GM12801 (cell line): ENCODE data around the gene YTHDF2.

Source experiments
- TF ChIP-seq, protein P1 (sequence below): IDR thresholded peaks from one replicate; pipeline ENCODE4 v1.5.1; 2011; ENCODE audit warnings: control low read depth; ENCODE audit not compliant: insufficient read length; ENCODE audit errors: extremely low read depth

The YTHDF2 gene

DNA sequence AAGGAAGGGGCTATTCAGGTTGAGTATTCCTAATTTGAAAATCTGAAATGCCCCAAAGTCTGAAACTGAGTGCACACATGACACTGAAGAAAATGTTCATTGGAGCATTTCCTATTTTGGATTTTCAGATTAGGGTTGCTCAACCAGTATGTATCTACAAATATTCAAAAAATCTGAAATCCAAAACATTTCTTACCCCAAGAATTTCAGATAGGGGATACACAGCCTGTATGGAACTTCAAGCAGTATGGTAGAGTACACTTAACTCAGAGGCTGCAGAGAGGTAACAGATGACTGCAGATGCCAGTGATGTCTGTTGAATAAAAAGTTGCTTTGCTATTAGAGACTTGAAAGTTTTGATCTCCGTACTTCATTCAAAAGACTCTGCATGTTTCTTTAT, 19.0 kb downstream of the YTHDF2 start:
- TF ChIP-seq, protein P1, sequence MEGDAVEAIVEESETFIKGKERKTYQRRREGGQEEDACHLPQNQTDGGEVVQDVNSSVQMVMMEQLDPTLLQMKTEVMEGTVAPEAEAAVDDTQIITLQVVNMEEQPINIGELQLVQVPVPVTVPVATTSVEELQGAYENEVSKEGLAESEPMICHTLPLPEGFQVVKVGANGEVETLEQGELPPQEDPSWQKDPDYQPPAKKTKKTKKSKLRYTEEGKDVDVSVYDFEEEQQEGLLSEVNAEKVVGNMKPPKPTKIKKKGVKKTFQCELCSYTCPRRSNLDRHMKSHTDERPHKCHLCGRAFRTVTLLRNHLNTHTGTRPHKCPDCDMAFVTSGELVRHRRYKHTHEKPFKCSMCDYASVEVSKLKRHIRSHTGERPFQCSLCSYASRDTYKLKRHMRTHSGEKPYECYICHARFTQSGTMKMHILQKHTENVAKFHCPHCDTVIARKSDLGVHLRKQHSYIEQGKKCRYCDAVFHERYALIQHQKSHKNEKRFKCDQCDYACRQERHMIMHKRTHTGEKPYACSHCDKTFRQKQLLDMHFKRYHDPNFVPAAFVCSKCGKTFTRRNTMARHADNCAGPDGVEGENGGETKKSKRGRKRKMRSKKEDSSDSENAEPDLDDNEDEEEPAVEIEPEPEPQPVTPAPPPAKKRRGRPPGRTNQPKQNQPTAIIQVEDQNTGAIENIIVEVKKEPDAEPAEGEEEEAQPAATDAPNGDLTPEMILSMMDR, result no peak

DNA sequence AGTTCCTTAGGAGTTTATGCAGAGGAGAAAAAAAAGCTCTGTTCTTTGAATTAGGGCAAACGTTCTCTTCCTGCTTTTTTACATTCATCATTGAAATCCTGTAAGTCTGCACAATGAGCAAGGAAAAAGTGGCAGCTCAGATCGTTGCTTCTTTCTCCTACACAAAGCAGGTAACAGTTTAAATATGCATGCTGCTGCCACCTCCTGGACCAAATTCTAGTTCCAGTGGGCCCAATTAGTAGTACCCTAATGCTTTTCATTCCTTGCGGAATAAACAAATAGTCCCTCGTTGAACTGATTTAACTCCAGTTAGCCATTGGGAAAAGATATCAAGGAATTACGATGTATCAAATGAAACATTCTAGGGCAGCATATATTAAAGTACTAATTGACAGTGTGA, 20.1 kb downstream of the YTHDF2 start:
- TF ChIP-seq, protein P1, result no peak

DNA sequence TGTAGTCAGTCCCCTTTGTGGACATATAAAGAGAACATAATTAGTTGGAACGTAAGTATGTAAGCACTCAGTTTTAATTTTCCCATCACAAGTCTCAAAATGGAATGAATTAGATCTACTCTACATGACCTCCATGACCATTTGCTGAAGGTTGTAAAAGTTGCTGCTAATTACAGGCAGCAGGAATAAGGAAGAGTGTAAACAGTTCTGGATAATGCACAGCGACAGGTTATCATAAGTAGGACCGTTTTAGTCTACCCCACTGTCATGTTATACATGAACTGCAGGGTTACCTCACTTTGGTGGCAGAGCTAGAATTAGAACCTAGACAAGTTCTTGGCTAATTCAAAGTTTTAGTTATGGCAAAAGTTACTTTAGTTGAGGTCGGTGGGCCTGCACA, 21.7 kb downstream of the YTHDF2 start:
- TF ChIP-seq, protein P1, result no peak

DNA sequence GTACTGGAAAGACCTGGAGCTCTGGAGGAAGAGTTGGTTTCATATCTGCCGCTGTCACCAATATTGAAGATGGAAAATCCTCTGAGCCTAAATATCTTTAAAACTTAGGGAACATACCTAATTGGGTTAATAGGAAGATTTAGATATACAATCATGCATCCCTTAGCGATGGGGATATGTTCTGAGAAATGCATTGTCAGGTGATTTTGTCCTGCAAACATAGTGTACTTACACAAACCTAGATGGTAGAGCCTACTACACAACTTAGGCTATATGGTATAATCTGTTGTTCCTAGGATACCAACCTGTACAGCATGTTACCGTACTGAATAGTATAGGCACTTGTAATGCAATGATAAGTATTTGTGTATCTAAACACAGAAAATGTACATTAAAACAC, 22.5 kb downstream of the YTHDF2 start:
- TF ChIP-seq, protein P1, result no peak

DNA sequence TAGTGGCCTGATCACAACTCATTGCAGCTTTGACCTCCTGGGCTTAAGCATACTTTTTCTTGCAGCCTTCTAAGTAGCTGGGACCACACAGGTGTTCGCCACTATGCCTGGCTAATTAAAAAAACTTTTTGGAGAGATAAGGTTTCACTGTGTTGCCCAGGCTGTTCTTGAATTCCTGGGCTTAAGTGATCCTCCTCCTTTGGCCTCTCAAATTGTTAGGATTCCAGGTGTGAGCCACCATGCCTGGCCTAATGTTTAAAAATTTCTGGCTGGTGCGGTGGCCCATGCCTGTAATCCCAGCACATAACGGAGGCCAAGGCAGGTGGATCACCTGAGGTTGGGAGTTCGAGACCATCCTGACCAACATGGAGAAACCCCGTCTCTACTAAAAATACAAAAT, 24.4 kb downstream of the YTHDF2 start:
- TF ChIP-seq, protein P1, result no peak

DNA sequence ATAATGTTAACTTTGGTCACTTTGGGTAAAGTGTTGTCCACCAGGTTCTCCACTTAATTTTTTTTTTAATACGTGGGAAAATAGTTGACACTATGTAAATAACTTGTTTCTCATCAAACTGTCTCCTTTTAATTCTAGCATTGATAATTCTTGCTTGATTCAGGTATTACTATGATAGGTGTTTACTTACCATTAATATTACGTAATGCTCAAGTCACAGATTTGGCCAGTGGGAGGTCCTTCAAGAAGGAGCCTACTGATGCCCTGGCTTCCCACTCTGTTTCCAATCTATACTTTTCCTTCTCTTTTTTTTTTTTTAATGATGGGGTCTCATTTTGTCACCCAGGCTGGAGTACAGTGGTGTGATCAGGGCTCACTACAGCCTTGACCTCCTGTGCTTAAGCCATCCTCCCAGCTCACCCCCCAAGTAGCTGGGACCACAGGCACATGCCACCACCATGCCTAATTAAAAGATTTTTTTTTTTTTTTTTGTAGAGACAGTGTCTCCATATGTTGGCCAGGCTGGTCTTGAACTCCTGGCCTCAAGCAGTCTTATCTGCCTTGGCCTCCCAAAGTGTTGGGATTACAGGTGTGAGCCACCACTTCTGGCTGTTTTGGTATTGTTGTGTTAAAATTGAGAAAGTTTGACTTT, 29.9 kb downstream of the YTHDF2 start:
- TF ChIP-seq, protein P1, result no peak

DNA sequence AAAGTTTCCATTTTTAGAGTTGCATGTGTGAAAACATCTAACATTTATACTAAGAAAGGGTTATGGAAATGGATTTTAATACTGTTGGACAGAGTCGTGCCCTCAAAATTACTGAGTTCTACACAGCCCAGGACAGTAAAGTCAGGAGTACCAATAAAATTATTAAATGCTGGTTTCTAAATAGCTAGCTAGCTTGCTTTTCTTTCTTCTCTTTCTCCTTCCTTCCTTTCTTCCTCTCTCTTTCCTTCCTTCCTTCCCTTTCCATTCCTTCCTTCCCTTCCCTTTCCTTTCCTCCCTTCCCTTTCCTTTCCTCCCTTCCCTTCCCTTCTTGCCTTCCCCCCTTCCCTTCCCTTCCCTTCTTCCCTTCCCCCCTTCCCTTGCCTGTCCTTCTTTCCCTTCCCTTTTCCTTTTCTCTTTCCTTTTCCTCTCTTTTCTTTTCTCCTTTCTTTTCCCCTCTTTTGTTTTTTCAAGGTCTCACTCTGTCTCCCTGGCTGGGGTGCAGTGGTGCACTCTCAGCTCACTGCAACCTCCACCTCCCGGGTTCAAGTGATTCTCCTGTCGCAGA, 33.9 kb downstream of the YTHDF2 start:
- TF ChIP-seq, protein P1, result no peak

DNA sequence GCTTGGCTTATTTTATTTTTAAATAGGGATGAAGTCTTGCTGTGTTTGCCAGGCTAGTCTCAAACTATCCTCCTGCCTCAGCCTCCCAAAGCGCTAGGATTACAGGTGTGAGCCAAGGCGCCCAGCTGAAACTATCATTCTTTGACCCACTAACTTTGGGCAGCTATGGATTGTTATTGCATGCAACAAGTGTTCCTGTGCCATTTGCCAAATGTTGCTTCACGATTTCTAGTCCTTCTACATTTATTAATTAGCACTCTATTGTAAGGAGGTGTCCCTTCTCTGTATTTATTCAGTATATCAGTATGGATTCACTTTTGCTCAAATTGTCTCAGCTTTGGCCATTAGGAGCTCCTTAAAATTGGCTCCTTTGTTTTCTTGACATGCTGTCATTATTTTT, 36.4 kb downstream of the YTHDF2 start:
- TF ChIP-seq, protein P1, result no peak
